ENCODE results near the gene BCAS2. TPM values are rescaled to one million over a fixed set of nuclear protein-coding genes. Genes with fewer than 3 reads are reported as not detected.
"Not testable (repeated sequence)": the region's sequence is repeated elsewhere in the genome, so short reads cannot be mapped to it uniquely, and the experiment has no call there.

BCAS2 gene
- total RNA-seq, 4 donors from 2014 or later: 12.9 to 44.6 (median 18.5) TPM

DNA sequence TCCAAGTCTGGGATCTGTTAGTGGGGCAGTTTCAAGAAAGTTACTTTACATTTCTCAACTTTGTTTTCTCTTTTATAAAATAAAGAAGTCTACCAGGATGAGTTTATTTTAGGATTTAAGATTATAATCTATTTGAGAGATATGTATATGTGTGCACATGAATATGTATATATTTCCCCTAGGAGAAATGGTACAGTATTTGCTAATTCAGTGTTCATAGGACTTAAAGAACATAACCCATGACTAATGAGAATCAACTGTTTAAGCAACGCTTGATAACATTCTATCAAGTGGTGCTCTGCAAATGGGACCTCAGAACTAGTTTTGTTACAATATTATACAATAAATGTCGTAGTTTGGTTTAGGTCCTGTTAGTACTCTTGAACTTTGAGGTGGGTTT is 7.0 kb downstream of the BCAS2 start:
- Histone ChIP-seq H3K27me3 (no peaks in the 10 kb centered on the region), H3K9me3 (no peaks in the 10 kb centered on the region), H3K36me3 (peaks cover 0 to 78% (median 0%) of the 10 kb centered on the region in 3 donors), H3K27ac (no peak overlapping the region), H3K4me3 (no peak overlapping the region), H3K4me1 (peaks cover 0 to 4% (median 1%) of the 10 kb centered on the region in 4 donors)
- DNase-seq: no peak
- TF ChIP-seq, protein P1, sequence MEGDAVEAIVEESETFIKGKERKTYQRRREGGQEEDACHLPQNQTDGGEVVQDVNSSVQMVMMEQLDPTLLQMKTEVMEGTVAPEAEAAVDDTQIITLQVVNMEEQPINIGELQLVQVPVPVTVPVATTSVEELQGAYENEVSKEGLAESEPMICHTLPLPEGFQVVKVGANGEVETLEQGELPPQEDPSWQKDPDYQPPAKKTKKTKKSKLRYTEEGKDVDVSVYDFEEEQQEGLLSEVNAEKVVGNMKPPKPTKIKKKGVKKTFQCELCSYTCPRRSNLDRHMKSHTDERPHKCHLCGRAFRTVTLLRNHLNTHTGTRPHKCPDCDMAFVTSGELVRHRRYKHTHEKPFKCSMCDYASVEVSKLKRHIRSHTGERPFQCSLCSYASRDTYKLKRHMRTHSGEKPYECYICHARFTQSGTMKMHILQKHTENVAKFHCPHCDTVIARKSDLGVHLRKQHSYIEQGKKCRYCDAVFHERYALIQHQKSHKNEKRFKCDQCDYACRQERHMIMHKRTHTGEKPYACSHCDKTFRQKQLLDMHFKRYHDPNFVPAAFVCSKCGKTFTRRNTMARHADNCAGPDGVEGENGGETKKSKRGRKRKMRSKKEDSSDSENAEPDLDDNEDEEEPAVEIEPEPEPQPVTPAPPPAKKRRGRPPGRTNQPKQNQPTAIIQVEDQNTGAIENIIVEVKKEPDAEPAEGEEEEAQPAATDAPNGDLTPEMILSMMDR (IDR thresholded peaks at IDR 0.05): no peak
- no peak for TF ChIP-seq POLR2A (IDR thresholded peaks at IDR 0.05)

GRCh38 chr1:114564141-114564540 is 17.3 kb downstream of the BCAS2 start:
- Histone ChIP-seq H3K36me3 (peaks cover 0 to 37% (median 0%) of the 10 kb centered on the region in 3 donors), H3K27ac (no peak overlapping the region), H3K27me3 (no peaks in the 10 kb centered on the region), H3K4me1 (no peaks in the 10 kb centered on the region), H3K4me3 (no peak overlapping the region), H3K9me3 (no peaks in the 10 kb centered on the region)
- DNase-seq: no peak
- TF ChIP-seq POLR2A (IDR thresholded peaks at IDR 0.05): no peak
- TF ChIP-seq, protein P1 (IDR thresholded peaks at IDR 0.05): no peak

- peaks cover 0 to 27% (median 0%) of the 10 kb centered on the region in 3 donors for H3K36me3 ChIP-seq
- H3K27ac ChIP-seq: not testable (repeated sequence)
These were observed 18.4 kb downstream of the BCAS2 start for GRCh38 chr1:114562978-114563510.

GRCh38 chr1:114561333-114561732 is 20.1 kb downstream of the BCAS2 start:
- Histone ChIP-seq H3K27ac (no peak overlapping the region), H3K27me3 (no peaks in the 10 kb centered on the region), H3K9me3 (no peaks in the 10 kb centered on the region), H3K4me3 (no peak overlapping the region), H3K4me1 (no peaks in the 10 kb centered on the region), H3K36me3 (peaks cover 0 to 10% (median 0%) of the 10 kb centered on the region in 3 donors)
- no peak for DNase-seq
- TF ChIP-seq POLR2A (IDR thresholded peaks at IDR 0.05): no peak
- TF ChIP-seq, protein P1 (IDR thresholded peaks at IDR 0.05): no peak

More at GRCh38 chr1:114562978-114563510, 18.4 kb downstream of the BCAS2 start:
- H3K9me3 ChIP-seq, H3K4me3 ChIP-seq, H3K4me1 ChIP-seq, H3K27me3 ChIP-seq, DNase-seq: not testable (repeated sequence)

DNA sequence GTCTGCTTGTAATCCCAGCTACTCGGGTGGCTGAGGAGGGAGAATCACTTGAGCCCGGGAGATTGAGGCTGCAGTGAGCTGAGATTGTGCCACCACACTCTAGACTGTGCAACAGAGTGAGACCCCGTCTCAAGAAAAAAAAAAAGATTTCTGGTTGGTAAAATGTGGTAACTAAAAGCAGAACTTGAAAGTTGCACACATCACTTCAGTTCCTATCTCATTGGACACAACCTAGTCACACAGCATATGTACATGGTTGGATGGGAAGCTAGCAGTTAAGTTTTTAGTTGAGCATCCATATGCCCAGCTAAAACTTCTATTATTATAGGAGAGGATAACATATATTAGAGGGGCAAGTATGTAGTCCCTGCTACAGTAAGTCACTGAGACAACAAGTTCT is 22.1 kb downstream of the BCAS2 start:
- Histone ChIP-seq H3K27ac (no peak overlapping the region), H3K36me3 (no peaks in the 10 kb centered on the region), H3K9me3 (no peaks in the 10 kb centered on the region), H3K4me3 (no peak overlapping the region), H3K27me3 (no peaks in the 10 kb centered on the region), H3K4me1 (no peaks in the 10 kb centered on the region)
- TF ChIP-seq, protein P1 (IDR thresholded peaks at IDR 0.05): no peak
- no peak for TF ChIP-seq POLR2A (IDR thresholded peaks at IDR 0.05)
- DNase-seq: no peak

GRCh38 chr1:114558544-114558943 is 22.9 kb downstream of the BCAS2 start:
- H3K4me3 ChIP-seq: no peak overlapping the region
- no peaks in the 10 kb centered on the region for H3K36me3 ChIP-seq
- DNase-seq: no peak
- TF ChIP-seq, protein P1 (IDR thresholded peaks at IDR 0.05): peak in 4 of 6 experiments; percentile 34 to 47 (median 45)
- no peak for TF ChIP-seq POLR2A (IDR thresholded peaks at IDR 0.05)
- no peak overlapping the region for H3K27ac ChIP-seq
- H3K9me3 ChIP-seq: no peaks in the 10 kb centered on the region
- H3K27me3 ChIP-seq: no peaks in the 10 kb centered on the region
- H3K4me1 ChIP-seq: no peaks in the 10 kb centered on the region

Data from Peyer's patch (tissue), 4 donors.